GM19238 (cell line): ENCODE results near the gene THSD4.
A peak's percentile ranks its signal among the peaks of the same experiment; 100 is the strongest.

ENCODE experiments used
- DNase-seq: peaks from one replicate; pipeline ENCODE4 v3.0.0; 2011; ENCODE audit warnings: low spot score; ENCODE audit not compliant: insufficient read length

Gene THSD4

DNA sequence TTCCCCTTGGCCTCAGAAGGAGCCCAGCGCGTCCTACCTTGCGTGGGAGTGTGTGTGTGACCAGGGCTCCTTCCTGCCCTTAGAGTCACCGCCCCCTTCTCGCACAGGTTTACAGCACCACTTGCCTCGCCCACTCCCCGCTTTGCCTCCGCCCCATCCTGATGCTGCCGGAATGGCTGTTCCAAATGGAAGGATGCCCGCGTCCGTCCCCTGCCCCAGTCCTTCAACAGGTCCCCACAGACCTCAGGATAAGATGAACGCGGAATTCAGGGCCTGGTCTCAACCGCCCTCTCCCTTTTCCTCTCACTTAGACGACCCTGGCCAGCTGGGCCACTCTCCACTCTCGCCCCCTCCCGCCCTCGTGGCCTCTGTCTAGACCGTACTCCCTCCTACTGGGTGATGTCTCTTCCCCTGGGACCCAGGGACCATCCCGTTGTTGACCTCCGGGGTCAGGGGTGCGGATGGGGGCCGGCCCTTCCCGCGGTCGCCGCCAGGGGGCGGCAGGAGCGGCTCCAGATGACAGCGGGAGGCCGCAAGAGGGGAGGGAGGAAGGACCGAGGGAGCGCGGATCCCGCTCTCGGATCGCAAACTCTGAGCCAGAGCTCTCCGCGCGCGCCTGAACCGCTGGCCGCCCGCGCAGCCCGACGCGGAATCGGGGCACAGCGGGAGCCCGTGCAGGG, at the start of gene THSD4:
TSS of gene THSD4 (plus strand) at position 585 of the 680 bp plus-strand sequence.
- peak; percentile 82 for DNase-seq

DNA sequence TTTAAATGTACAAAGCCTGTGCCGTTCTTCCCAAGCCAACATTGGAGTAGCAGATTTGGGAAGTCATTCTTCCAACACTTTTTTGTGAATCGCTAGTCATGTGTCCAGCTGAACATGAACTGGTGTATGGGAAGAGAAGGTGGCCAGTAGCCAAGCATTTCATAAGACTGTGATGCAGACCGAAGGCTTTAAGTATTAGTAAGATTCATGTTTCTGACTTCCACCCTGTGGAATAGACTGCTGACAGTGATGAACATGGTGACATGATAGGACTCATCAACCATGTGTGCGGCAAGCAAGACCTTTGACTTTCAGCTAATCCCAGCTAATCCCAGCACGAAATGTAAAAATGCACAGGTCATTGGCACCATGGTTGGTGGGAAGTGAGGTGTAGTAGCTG, 48.3 kb upstream of the THSD4 start:
- DNase-seq: no peak

DNA sequence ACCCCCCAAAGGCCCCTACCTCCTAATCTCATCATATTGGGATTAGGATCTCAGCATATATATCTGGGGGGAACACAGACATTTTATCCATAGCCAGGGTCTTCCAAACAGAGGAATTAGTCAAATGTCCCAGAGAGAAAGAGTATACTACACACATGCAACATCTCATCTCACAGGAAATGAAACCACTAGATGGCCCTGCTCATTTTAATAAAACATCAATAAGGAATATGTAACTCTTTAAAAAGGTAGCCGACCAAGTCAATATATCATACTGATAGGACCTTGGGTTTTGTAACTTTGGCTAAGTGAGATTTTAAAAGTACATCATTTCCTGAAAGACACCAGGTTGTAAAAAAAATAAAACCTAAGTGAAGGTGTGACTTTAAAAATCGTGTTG, 45.6 kb upstream of the THSD4 start:
- no peak for DNase-seq

DNA sequence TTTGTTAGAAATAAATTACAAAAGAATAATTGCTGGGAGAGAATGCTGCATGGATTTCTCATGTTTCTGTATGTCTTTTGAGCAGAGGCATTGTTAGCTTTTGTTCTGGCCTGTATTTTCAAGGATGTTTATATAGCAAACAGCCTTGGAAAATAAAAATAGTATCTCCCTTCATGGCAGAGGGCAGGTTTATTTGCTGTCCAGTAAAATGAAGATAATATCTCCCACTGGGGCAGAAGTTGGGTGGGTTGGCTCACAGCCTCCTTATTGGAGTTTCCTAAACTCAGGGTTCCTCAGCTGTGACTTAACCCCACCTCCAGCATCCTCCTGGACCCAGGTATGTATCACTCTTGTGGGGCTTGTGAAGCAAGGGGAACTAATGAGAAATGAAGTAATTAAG, 43.7 kb upstream of the THSD4 start:
- DNase-seq: no peak

DNA sequence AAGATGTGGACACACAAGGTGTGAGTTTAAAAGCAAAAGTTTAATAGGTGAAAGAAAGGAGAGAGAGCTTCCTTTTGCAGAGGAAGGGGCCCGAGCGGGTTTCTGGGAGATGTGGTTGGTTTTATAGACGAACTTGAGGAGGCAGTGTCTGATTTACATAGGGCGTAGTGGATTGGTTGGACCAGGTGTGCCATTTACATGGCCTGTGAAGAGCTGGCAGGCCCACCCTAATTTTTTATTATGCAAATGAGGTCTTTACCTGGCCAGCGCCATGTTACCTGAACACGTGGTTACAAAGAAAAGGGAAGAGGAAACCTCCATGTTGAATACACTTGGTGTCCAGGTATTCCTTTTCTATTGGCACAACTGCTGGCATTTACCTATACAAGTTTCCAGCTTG, 42.8 kb upstream of the THSD4 start:
- DNase-seq: no peak

DNA sequence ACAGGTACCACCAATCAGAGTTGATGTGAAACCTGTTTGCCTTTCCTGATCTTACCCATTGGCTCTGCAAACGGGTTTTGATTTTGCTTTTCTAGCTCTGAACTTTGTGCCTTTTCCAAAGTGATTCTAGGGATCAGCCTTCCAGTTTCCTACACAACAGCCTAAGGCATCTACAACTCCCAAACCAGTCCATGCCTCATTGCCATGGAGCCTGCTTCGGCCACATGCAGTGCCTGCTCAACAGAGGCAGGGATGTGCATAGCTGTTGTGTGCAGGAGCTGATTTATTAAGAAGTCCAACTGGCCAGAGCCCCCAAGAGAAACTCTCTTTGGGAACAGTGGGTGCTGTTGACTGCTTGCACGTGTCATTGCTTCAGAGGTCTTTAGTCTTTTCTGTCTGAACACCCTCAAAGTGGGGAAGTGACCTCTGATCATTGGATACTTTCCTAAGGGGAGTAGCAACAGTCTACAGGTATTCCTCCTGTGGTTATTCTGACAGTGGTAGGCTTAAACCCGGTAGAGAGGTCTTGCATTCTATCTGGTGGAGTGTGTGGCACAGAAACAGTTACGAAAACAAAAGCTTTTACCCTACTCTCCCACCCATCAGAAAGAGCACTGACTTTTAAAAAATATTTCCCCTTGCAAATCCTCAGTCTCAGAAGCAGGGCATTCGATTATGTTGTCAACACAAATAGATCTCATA, 36.6 kb upstream of the THSD4 start:
- DNase-seq: no peak

DNA sequence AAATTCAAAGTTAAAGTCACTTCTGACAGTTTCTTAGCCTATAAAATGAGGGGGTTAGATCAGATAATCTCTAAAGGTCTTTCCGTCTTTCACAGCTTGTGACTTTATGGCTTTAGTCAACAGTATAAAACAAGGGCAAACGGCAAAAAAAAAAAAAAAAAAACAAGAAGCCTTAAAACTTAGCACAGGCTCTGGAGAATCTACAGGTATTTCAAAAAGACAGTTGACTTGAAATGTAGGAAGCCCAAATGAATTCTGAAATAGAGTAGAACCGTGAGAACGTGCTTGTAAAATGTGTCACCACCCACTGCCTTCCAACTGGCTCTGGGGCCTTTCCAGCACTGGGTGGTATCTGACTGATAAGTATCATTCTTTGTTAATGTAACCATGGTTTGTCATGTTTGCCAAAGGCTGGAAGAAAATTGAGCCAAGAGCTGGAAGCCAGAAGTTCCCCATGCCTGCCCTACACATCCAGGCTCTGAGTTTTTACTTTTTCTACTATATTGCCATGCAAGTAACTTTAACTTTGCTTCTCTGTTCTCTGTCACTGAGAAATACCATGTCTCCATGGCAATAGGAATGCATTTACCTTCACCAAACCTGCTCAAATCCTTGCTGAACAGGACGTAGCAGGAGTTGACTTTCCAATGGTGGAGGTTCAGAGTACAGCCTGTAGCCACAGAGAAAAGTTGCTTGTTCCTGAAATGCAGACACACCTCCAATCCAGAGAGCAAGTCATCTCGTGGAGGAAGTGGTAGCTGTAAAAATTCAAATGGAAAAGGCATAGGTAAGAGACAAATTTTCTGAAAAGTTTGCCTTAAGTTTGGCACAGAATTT, 35.8 kb upstream of the THSD4 start:
- DNase-seq: no peak

DNA sequence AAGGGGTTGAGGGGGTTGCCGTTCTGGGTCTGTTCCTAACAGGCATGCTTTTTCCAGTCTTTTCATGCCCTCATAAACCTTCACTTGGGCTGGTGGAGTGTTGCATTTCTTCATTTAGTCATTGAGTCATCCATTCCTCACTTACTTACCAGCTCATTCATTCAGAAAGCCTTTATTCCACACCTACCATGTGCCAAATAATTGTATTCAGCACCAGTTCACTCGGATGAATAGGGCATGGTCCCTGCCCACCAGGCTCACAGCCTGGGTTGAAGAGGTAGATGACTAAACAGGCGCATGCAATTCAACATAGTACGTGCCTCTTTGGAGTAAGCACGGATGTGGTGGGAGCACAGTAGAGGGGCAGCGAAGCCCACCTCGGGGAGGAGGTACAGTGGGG, 35.1 kb upstream of the THSD4 start:
- DNase-seq: no peak

DNA sequence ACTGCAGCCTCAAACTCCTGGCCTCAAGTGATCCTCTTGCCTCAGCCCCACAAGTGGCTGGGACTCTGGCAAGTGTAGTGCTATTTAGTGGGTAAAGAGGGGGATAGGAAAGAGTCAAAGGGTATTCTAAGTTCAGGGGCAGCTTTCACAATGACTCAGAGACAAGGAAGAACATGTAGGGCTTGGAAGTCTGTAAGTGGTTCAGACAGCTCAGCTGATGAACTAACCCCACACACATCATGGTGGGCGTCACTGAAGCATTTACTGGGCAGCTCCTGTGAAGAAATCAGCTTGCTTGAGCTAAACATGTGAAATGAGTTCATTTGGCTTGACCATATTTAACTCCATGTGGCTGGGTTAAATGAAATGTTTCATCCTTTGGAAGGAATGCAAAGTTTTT, 34.6 kb upstream of the THSD4 start:
- no peak for DNase-seq

DNA sequence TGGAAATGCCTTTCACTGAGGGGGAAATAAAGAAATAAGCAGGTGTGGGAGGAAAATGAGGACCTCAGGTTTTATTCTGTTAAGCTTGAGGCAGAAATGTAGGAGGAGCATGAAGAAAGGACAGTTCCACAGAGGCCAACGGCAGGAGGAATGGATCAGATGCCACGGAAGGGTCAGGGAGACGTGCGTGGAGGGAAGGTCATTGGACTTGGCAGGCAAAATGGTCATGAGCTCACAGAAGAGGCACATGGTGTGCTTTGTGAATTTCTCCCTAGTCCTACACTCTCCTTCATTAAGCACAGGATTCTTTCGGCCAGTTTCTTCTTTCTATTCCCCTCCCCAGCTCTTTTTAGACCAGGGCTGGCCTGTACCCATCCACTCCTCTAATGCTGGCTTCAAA, 32.5 kb upstream of the THSD4 start:
- DNase-seq: no peak

DNA sequence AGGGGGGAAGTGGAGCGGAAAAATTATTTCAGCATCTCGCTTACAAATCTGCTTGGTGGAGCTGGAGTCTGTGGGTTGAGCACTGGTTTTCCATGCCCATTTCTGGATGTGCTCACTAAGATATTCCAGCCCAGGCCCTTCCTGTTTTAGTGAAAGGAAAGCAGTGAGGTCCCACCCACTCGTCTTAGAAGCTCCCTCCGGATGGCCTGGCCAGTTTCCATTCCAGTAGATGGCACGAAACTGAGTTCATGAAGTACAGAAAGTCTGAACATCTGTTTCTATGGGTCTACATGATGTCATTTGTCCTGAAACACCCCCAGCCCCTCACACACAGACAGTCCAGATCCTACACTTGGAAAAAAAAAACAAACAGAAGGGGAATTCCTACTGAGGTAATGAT, 31.9 kb upstream of the THSD4 start:
- no peak for DNase-seq

DNA sequence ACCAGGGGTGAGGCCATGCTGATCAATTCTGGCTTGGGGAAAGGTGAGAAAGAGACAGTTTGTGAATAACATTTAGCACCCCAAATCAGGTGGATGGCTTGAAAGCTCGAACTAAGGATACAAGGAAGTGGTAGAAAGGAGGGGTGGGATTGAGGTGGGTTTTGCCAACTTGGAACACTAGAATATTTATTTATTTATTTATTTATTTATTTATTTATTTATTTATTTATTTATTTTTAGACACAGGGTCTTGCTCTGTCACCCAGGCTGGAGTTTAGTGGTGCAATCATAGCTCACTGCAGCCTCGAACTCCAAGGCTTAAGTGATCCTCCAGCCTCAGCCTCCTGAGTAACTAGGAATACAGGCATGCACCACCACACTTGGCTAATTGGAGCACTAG, 31.0 kb upstream of the THSD4 start:
- DNase-seq: no peak

DNA sequence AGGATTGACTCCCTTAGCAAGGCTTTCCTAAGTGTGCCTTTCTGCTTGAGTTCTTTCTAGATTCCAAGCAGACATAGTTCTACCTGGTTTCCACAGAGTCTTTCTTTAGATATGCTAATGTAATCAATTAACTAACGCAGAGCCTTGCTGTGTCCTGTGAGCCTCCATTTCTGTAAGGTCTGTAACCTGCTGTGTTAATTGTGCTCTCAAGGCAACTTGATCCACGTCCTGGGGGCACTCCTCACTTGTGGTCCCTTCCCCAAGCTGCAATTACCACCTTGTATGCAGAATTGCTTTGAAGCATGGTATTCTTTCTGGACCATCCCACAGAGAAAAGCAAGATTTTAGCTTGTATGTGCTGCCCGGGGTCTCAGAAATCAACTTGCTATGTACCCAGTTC, 29.5 kb upstream of the THSD4 start:
- DNase-seq: no peak

DNA sequence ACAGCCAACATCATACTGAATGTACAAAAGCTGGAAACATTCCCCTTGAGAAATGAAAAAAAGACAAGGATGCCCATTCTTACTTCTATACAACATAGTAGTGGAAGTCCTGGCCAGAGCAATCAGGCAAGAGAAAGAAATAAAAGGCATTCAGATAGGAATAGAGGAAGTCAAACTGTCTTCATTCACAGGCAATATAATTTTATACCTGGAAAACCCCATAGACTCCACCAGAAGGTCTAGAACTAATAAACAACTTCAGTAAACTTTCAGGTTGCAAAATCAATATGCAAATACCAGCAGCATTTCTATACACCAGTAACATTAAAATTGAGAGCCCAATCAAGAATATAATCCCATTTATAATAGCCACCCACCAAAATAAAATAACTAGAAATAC, 27.1 kb upstream of the THSD4 start:
- DNase-seq: no peak

DNA sequence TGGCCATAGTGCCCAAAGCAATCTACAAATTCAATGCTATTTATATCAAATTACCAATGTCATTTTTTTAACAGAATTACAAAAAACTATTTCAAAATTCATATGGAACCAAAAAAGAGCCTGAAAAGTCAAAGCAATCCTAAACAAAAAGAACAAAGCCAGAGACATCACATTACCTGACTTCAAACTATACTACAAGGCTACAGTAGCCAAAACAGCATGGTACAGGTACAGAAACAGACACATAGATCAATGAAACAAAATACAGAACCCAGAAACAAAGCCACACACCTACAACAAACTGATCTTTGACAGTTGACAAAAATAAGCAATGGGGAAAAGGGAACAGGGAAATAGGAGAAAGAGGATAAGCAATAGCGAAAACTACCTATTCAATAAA, 26.6 kb upstream of the THSD4 start:
- DNase-seq: no peak

DNA sequence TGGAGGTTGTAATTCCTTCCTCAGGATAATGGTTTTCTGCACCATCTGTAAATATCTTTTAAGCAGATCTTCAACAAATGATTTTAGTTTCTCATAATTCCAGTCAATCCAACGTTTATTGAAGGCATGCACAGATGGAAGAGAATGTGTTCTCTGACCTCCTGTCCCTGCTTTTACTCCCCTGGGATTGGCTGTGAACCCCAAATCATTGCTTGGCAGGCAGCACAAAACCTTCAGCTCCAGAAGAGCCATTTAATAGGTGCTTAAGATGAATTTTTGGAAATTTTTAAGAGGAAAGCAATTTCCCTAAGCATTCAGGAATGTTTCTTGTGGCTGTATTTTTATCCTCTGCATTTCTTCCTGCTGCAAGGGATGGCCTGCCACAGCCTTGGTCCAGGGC, 25.5 kb upstream of the THSD4 start:
- no peak for DNase-seq

DNA sequence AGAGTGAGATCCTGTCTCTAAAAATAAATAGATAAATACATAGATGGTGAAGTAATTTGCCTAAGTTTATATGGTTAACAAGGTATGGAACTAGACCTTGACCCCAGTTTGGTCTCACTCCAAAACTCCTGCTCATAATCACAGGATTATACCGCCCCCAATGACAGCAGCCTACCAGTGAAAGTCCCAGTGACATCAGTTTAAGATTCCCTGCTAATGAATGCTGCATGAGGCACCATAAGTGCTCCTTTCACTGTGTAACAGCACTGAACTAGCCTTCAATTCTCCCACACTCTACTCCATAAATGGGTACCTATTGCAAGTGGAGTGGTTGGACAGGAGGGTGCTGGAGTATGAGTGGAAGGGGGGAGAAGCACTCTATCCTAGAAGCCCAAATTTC, 23.7 kb upstream of the THSD4 start:
- no peak for DNase-seq

DNA sequence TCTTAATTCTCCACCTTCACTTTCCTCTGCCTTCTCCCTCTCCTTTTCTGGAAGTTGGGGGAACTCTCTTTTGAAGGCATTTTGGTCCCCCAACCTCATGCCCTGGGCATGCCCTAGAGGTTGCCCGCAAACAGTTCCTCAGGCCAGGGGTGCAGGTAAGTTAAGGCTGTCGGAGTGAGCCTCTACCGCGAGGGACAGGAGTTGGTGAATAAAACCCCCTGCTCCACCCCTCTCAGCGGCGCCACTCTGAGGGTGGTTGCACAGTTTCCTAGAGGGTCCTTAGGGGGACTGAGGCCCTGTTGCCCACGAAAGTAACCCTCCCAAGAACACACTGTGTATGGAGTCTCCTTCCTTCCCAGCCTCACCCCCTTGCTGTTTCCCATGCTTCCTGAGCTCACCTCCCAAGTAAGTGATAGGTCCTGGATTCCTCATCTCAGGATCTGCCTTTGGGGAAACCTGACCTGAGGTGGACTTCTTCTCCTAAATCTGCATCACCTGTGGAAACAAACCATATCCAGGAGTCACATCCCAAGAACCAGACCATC, 23.1 kb upstream of the THSD4 start:
- DNase-seq: no peak

DNA sequence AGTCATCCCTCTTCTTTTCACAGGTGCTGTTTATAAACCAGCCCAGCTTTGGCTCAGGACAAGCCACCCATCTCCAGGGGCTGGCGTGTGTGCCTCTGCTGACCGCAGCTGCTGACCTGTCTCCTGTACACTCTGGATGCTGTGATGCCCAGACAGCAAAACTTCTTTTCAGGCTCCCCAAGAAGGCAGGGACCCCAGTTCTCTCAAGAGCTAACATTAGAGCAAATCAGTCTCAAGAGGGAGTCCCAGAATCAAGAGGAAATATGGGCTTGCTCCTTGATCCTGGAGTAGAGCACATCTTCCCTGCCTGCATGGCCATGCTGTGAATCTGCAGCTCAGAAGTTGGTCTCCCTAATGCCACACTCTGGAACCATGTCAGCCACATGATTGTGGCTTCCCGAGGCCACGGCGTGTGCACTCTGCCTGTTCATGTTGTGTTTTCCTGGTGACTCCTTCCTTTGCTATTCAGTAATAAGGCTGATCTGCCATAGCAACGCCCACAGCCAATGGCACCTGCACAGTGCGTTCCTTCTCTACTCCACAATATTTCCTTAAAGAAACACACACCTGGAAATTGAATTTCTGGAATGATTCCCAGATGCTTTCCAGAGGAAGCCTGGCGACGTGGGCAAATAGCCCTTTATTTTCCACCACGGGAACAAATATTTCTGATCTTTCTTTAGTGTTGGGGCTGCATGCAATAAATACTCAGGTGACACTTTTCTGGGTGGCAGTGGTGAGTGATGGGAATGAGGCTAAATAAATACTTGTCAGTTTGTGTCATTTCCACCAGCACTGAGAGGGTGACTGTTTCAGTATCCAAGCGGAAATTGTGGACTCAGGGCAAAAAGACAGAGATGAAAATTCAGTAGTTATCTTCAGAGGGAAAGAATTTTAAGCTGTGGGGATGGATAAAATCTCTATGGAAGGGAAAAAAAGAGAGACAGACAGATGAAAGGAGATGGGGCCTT, 21.9 kb upstream of the THSD4 start:
- no peak for DNase-seq

DNA sequence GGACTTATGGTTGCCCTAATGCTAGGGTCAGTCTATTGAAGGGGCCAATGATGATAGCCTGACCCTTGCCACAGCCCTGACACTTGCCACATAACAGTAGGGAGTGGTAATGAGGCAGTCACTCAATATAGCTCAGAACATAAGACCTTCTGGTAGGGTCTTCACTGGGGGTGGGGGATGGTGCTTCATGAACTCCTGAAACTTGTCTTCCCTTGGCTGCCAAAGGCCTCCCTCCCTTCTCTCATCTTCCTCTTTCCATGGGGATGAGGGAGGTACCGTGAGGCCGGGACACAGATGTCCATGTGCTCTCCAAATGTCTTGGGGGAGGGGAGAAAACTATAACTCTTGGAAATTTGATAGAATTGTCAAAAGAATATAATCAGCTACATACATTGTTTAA, 21.1 kb upstream of the THSD4 start:
- no peak for DNase-seq

DNA sequence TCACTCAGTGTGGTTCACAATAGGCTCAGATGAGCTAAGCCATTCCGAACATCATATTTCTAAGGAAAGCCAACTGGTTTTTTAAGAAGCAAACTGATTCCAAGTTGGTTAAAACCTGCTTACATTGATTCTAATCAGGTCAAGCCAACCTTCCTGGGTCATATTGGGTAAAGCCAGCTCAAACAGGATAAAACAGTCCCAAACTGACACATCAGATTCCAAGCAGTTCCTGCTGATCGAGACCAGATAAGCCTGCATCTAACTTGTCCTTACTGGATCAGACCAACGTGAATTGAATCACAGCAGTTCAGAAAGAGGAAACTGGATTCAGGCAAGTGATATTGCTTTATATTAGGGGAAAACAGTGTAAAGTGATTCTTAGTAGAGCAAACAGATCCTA, 18.6 kb upstream of the THSD4 start:
- DNase-seq: no peak
